Left ventricle myocardium superior (tissue), 1 donor: ENCODE data around the gene RIMBP3C. TPM values are rescaled to one million over a fixed set of nuclear protein-coding genes. Genes with fewer than 3 reads are reported as not detected.
A peak's percentile ranks its signal among the peaks of the same experiment; 100 is the strongest.
"Not testable (repeated sequence)": the region's sequence is repeated elsewhere in the genome, so short reads cannot be mapped to it uniquely, and the experiment has no call there.

Experiments
- ATAC-seq: fragments of 200-7000 bp; cut with Tn5 transposase; one replicate; pipeline ENCODE4 v1.9.1; 2020; ENCODE audit warnings: mild to moderate bottlenecking, moderate library complexity
- DNase-seq: peaks from one replicate; pipeline ENCODE4 v3.0.0-alpha.2; 2020
- intact Hi-C: fragments of 100-400 bp; cut with micrococcal nuclease; formaldehyde crosslinking; loops from one replicate; pipeline ENCODE4 v1.11.0; 2022
- total RNA-seq: library from RNA; stranded (reverse); fragmentation: NEBNext Ultra II Directional; extraction: Animal tissue kit (Norgen Biotek cat#: 25700); gene quantifications from one replicate; pipeline ENCODE4 v1.2.1, GENCODE V29; 2021
- donor health status: DM: no; HTN: yes; CAD: no; lungs with severe emphysema.

Gene RIMBP3C
- total RNA-seq, 1 donor from 2014 or later: not detected

GRCh38 chr22:21581009-21581713, 29.9 kb upstream of the RIMBP3C start:
- ATAC-seq, DNase-seq, intact Hi-C loops: not testable (repeated sequence)

- ATAC-seq, intact Hi-C loops, DNase-seq: not testable (repeated sequence)
Observed at GRCh38 chr22:21580623-21581007, 29.4 kb upstream of the RIMBP3C start.

- ATAC-seq: no peak
- intact Hi-C loops: no loop called here
- DNase-seq: no peak
Observed at GRCh38 chr22:21579474-21579851, 28.2 kb upstream of the RIMBP3C start.

GRCh38 chr22:21573750-21574494, 22.7 kb upstream of the RIMBP3C start:
- DNase-seq (no peak), ATAC-seq (no peak)
- intact Hi-C loops: no loop called here

- ATAC-seq: peak; percentile 7
- no peak for DNase-seq
- intact Hi-C loops: no loop called here
Observed at GRCh38 chr22:21573293-21573734, 22.1 kb upstream of the RIMBP3C start.

- DNase-seq (no peak), ATAC-seq (no peak)
- intact Hi-C loops: no loop called here
Observed at GRCh38 chr22:21571679-21572078, 20.4 kb upstream of the RIMBP3C start.

- intact Hi-C loops: no loop called here
- ATAC-seq: no peak
- no peak for DNase-seq
Observed at GRCh38 chr22:21570398-21570797, 19.1 kb upstream of the RIMBP3C start.

GRCh38 chr22:21569459-21570170, 18.4 kb upstream of the RIMBP3C start:
- DNase-seq: no peak
- intact Hi-C loops: no loop called here
- ATAC-seq: no peak

GRCh38 chr22:21569076-21569427, 17.8 kb upstream of the RIMBP3C start:
- intact Hi-C loops, DNase-seq, ATAC-seq: not testable (repeated sequence)

- intact Hi-C loops: no loop called here
- ATAC-seq (peak; percentile 17), DNase-seq (no peak)
Observed at GRCh38 chr22:21568347-21569075, 17.2 kb upstream of the RIMBP3C start.

GRCh38 chr22:21567456-21568346, 16.4 kb upstream of the RIMBP3C start, which contains the start of gene UBE2L3:
UBE2L3 (plus strand) TSS chr22:21567714; CDS start chr22:21567745, 31 bp downstream.
- intact Hi-C loops: no loop called here
- peak; percentile 91 for DNase-seq
- peak; percentile 97 for ATAC-seq

GRCh38 chr22:21564411-21564810, 13.2 kb upstream of the RIMBP3C start:
- intact Hi-C loops: no loop called here
- DNase-seq: no peak
- no peak for ATAC-seq

- intact Hi-C loops: no loop called here
- ATAC-seq: no peak
Observed at GRCh38 chr22:21563912-21564311, 12.7 kb upstream of the RIMBP3C start.

GRCh38 chr22:21560657-21561056, 9.4 kb upstream of the RIMBP3C start:
- DNase-seq, ATAC-seq, intact Hi-C loops: not testable (repeated sequence)

More at GRCh38 chr22:21563912-21564311, 12.7 kb upstream of the RIMBP3C start:
- DNase-seq: no peak

GRCh38 chr22:21559345-21560125, 8.3 kb upstream of the RIMBP3C start:
- ATAC-seq, DNase-seq, intact Hi-C loops: not testable (repeated sequence)

GRCh38 chr22:21550678-21551047, 598 bp downstream of the RIMBP3C start:
- intact Hi-C loops, DNase-seq: not testable (repeated sequence)
- peak; percentile 80 for ATAC-seq

- DNase-seq, intact Hi-C loops: not testable (repeated sequence)
- ATAC-seq: peak; percentile 90
Observed at GRCh38 chr22:21550008-21550677, 1.1 kb downstream of the RIMBP3C start.
